Hematopoietic multipotent progenitor cell treated with erythropoietin and hydrocortisone succinate and interleukin-3 and kit ligand, for 17 days (in vitro differentiated cells): Measurements from ENCODE around the gene DUSP6.

Experiments
- DNase-seq: peaks from one replicate; pipeline ENCODE4 v3.0.0-alpha.2; 2015; ENCODE audit warnings: low spot score

Gene DUSP6

GRCh38 chr12:89328151-89329030 is 23.9 kb downstream of the DUSP6 start:
- no peak for DNase-seq

GRCh38 chr12:89327486-89328094 is 24.7 kb downstream of the DUSP6 start:
- no peak for DNase-seq

DNA sequence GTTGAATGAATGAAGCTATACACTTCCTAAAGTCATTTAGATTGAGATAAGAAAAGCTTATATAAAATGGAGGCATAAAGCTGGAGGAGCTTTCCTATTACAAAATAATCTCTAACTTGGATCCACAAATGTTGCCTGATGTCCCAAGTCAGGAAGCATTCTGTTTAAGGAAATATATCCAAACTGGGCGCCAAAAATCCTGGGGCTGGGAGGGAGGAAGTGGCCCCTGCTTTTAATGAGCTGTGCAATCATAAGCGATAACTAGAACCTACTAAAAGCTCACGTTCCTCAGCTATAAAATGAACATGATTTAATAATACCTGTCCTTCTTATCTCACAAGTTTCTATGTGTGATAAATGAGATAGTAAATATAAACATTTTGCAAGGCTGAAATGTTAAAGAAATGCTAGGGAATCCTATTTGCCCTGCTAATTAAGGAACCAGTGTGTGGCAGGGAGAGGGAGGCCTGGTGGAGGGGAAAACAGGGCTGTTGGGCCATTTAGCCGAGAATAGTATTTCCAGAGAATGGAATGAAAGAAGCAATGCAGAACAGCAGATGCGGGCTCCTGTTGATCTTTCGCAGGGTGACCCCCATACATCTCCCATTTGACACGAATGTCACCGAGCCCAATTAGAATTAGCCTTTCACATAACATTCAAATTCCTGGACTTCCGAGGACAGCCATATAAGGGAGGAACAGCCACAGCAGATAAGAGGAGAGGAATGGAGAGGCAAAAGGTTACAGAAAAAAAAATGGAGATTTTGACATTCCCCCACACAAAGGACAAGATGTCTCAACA is 25.9 kb downstream of the DUSP6 start:
- no peak for DNase-seq

DNA sequence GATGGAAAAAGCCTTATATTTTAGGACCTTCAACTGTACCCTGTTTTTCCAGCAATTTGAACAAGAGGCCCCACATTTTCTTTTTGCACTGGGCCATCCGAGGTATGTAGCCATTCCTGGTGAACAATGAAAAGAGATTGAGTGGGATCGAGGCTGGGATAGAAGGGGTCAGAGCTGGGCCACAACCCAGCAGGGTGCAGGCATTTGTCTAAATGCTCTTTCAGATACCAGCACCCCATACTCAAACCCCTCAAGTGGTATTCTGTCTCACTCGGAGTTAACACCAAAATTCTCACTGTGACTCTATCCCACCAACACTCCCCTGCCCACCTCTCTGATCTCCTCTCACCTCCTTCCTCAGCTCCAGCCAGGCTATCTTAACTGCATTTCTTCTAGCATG is 26.8 kb downstream of the DUSP6 start:
- no peak for DNase-seq

GRCh38 chr12:89324437-89324836 is 27.9 kb downstream of the DUSP6 start:
- no peak for DNase-seq

- DNase-seq = no peak
Measured at GRCh38 chr12:89323568-89324218, 28.6 kb downstream of the DUSP6 start.

DNA sequence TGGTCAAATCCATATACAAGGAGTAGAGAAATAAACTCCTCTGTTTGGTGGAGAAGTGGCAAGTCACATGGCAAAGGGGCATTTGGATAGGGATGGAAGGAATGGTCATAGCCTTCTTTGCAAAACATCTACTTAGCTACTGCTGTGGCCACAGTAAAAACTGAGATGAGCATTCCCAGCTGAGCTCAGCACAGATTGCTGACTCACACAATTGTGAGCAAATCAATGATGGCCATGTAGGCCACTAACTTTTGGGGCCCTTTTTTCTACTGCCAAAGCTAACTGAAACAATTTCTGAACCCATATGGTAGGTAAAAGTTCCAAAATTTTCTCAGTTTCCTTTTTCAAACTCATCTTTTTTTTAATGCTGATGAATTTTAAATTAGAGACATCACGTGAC is 31.6 kb downstream of the DUSP6 start:
- no peak for DNase-seq

GRCh38 chr12:89319606-89320005 is 32.7 kb downstream of the DUSP6 start:
- DNase-seq = no peak

DNA sequence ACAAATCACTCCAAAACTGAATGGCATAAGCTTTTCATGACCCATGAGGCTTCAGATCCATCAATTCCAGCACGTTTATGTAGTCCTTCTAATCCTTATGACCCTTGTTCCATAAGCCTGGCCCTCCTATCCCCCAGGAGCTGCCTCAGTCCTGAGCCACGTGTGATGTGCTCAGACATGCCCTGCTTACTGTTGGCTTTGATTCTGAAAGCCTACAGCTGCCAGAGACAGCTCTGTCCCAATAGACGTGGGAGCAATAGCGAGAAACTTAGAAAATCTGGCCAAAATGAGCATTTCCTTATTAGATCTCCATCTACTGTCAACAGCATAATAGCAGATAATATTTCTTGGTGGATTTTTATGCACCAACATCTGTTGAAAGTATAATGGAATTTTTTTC is 33.2 kb downstream of the DUSP6 start:
- no peak for DNase-seq

GRCh38 chr12:89316705-89317139 is 35.6 kb downstream of the DUSP6 start:
- no peak for DNase-seq

GRCh38 chr12:89314060-89314761 is 38.1 kb downstream of the DUSP6 start:
- no peak for DNase-seq

- DNase-seq = no peak
Measured at GRCh38 chr12:89311703-89312293, 40.5 kb downstream of the DUSP6 start.

DNA sequence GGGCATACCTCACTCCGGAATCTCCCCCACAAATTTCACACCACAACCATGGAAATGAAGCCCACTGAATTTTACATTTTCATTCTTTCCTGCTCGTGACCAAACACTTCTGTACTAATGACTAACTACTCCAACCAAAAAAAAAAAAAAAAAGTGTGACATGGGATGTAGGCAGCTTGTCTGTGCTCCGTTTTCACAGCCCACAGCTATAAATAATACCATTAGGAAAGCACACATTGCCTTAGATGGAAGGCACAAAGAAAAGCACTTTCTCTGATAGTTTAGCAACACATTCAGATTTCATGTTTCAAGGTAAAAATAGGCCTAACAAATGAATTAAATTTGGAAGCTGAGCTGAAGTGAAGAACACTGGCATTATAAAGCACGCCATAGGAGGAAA is 42.5 kb downstream of the DUSP6 start:
- no peak for DNase-seq

DNA sequence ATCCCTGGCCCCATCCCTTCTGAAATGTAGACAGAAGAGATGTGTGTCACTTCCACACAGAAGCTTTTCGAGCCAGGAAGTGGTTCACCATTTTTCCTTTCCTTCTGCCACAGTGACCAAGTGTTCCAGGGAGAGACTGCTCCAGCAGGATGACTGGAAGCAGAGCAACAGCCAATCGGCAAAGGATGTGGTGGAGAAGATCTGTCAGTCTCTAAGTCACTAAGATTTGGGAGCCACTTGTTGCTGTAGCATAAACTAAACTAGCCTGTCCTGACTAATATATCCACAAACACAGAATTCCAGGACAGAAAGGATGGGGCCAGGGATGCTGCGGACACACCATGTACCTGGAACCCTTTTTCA is 42.9 kb downstream of the DUSP6 start:
- no peak for DNase-seq

GRCh38 chr12:89307474-89308253 is 44.6 kb downstream of the DUSP6 start:
- no peak for DNase-seq

- no peak for DNase-seq
Measured at GRCh38 chr12:89306827-89307473, 45.4 kb downstream of the DUSP6 start.

- no peak for DNase-seq
Measured at GRCh38 chr12:89305373-89305772, 46.9 kb downstream of the DUSP6 start.

- no peak for DNase-seq
Measured at GRCh38 chr12:89299931-89300330, 52.4 kb downstream of the DUSP6 start.

DNA sequence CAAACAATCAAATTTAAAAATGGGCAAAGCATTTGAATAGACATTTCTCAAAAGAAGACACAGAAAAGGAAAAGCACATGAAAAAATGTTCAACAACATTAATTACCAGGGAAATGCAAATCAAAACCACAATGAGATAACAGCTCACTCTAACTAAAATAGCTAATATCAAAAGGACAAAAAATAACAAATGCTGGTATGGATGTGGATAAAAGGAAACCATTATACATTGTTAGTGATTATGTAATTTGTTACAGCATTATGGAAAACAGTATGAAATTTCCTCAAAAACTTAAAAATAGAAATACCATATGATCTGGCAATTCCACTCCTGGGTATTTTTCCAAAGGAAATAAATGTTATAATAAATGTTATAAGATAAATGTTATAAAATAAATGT is 52.9 kb downstream of the DUSP6 start:
- DNase-seq = no peak
